OCI-LY7 (cell line): Measurements from ENCODE around the gene PHYKPL.

ENCODE experiments used
- CTCF ChIP-seq: fragments of 200-600 bp; sonication (generic); conservative IDR thresholded peaks from 2 replicates; pipeline ENCODE4 v1.5.1; 2014; ENCODE audit warnings: mild to moderate bottlenecking, antibody characterized with exemption, low read length, moderate library complexity, mixed read lengths
- EZH2phosphoT487 ChIP-seq: fragments of 200-600 bp; sonication (generic); IDR thresholded peaks from 2 replicates; pipeline ENCODE4 v1.6.1; 2018; ENCODE audit warnings: low read depth, borderline replicate concordance, mild to moderate bottlenecking, mixed run types, antibody characterized with exemption, low read length, moderate library complexity, mixed read lengths

DNA sequence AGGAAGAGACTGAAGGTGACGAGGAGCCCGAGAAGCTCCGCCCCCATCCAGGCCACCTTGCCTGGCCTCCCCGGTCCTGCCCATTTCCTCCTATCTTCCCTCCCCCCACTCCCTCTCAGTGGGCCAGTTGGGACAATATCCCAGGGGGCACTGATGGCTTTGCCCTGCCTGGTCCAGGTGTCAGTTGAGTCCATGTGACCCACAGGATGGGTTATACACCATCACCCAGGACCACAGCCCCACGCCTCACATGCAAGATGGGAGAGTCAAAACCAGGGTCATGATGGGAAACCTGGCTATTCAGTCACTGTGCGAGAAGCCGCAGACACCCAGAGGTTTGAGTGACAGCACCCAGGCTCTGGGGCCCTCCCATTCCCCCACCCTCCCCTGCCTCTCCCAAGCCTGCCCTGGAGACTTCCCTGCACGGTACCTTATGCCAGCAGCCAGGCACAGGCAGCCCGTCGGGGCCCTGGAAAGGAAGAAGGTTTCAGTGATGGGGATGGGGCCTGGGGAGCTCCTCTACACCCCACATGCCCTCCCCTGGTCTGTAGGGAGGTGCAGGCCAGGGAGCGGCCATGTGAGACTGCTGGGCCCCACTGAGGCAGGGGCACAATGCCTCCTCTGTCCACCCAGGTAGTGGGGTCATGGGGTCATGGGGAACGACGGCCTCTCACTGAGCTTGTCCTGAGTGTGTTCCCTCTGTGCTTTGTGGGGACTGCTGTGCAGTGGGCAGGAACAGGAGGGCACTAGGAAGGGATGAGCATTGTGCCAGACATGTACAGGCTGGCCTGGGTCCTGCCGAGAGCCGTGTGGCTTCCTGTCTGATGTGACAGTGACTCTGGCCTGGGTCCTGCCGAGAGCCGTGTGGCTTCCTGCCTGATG is 6.3 kb upstream of the PHYKPL start:
- TF ChIP-seq CTCF, result no peak
- no peak for TF ChIP-seq EZH2phosphoT487
